IMR-90 (cell line): ENCODE data around the gene EIF4E3. TPM values are rescaled to one million over a fixed set of nuclear protein-coding genes. Genes with fewer than 3 reads are reported as not detected.

ENCODE experiments used
- ATAC-seq: fragments of 200-7000 bp; cut with Tn5 transposase; 2 replicates; pipeline ENCODE4 v1.9.1; 2020; ENCODE audit warnings: low read depth, mild to moderate bottlenecking, moderate library complexity
- BruUV-seq: library from RNA; stranded (reverse); fragments of 400-500 nt; replicated peaks from 2 replicates; lab custom pipeline; 2021; lab: Mats Ljungman, UMichigan
- CTCF ChIA-PET: fragments of 300-600 bp; formaldehyde crosslinking; extraction: SDS; loops from one replicate; lab custom pipeline; 2021; ENCODE audit warnings: antibody characterized with exemption; lab: Yijun Ruan, JAX
- POLR2A ChIA-PET: fragments of 300-600 bp; sonication (Branson Sonifier 250); formaldehyde crosslinking; loops from one replicate; lab custom pipeline; 2022; ENCODE audit warnings: antibody characterized with exemption; ENCODE audit not compliant: unreplicated experiment; lab: Charles Lee
- DNase-seq: peaks from one replicate; pipeline ENCODE4 v3.0.0; 2013
- H2AFZ ChIP-seq: replicated peaks from 2 replicates; pipeline ENCODE3; 2013; ENCODE audit warnings: low read length, mild to moderate bottlenecking; ENCODE audit not compliant: poor library complexity
- H2AK5ac ChIP-seq: 2 replicates; pipeline ENCODE4 v1.6.1; 2013; ENCODE audit warnings: low read depth, low read length, inconsistent platforms
- H2AK9ac ChIP-seq: replicated peaks from 2 replicates; pipeline ENCODE3; 2013; ENCODE audit warnings: mild to moderate bottlenecking, low read depth, low read length, moderate library complexity; ENCODE audit not compliant: poor library complexity
- H2BK120ac ChIP-seq: 2 replicates; pipeline ENCODE4 v1.6.1; 2013; ENCODE audit warnings: low read depth, low read length, inconsistent platforms
- H2BK15ac ChIP-seq: 3 replicates; pipeline ENCODE4 v1.6.1; 2013; ENCODE audit warnings: low read depth, low read length, inconsistent platforms
- H2BK20ac ChIP-seq: 2 replicates; pipeline ENCODE4 v1.6.1; 2013; ENCODE audit warnings: low read depth, mild to moderate bottlenecking, inconsistent platforms, low read length, moderate library complexity
- H2BK5ac ChIP-seq: 2 replicates; pipeline ENCODE4 v1.6.1; 2013; ENCODE audit warnings: mild to moderate bottlenecking, low read depth, low read length, inconsistent platforms; ENCODE audit not compliant: poor library complexity, severe bottlenecking
- H3K14ac ChIP-seq: replicated peaks from 2 replicates; pipeline ENCODE4 v1.6.1; 2013; ENCODE audit warnings: low read depth, low read length, inconsistent platforms
- H3K18ac ChIP-seq: 2 replicates; pipeline ENCODE4 v1.6.1; 2013; ENCODE audit warnings: low read depth, low read length, control low read depth
- H3K23ac ChIP-seq: 2 replicates; pipeline ENCODE4 v1.6.1; 2013; ENCODE audit warnings: low read depth, low read length, inconsistent platforms
- H3K27ac ChIP-seq: 2 replicates; pipeline ENCODE4 v1.5.1; 2013; ENCODE audit warnings: mild to moderate bottlenecking, control low read depth, low read length; ENCODE audit not compliant: insufficient read depth
- H3K27me3 ChIP-seq: 2 replicates; pipeline ENCODE4 v1.6.1; 2013; ENCODE audit warnings: low read length; ENCODE audit not compliant: control insufficient read depth, insufficient read depth
- H3K36me3 ChIP-seq: 2 replicates; pipeline ENCODE4 v1.6.1; 2013; ENCODE audit warnings: low read length, mixed read lengths; ENCODE audit not compliant: control insufficient read depth, insufficient read depth
- H3K4ac ChIP-seq: 2 replicates; pipeline ENCODE4 v1.6.1; 2013; ENCODE audit warnings: low read depth, low read length, inconsistent platforms
- H3K4me1 ChIP-seq: 2 replicates; pipeline ENCODE4 v1.6.1; 2013; ENCODE audit warnings: low read length, mixed read lengths; ENCODE audit not compliant: control insufficient read depth, insufficient read depth
- H3K4me2 ChIP-seq: 2 replicates; pipeline ENCODE4 v1.6.1; 2013; ENCODE audit warnings: low read depth, mild to moderate bottlenecking, control low read depth, low read length, moderate library complexity
- H3K4me3 ChIP-seq: 2 replicates; pipeline ENCODE4 v1.5.1; 2013; ENCODE audit warnings: low read depth, mild to moderate bottlenecking, control low read depth, low read length, moderate library complexity; ENCODE audit not compliant: insufficient read depth
- H3K56ac ChIP-seq: 2 replicates; pipeline ENCODE4 v1.6.1; 2013; ENCODE audit warnings: low read length, inconsistent platforms; ENCODE audit not compliant: insufficient read depth; ENCODE audit errors: extremely low read depth
- H3K79me1 ChIP-seq, 2 experiments: 2 replicates each; pipeline ENCODE4 v1.6.1; 2013; ENCODE audit warnings: low read length in 2 of 2, inconsistent platforms in 1 of 2, low read depth in 1 of 2
- H3K9ac ChIP-seq: 2 replicates; pipeline ENCODE4 v1.6.1; 2013; ENCODE audit warnings: low read depth, low read length, control low read depth
- H3K9me1 ChIP-seq: 2 replicates; pipeline ENCODE4 v1.6.1; 2013; ENCODE audit warnings: low read length, inconsistent platforms; ENCODE audit not compliant: insufficient read depth
- H3K9me3 ChIP-seq: 2 replicates; pipeline ENCODE4 v1.6.1; 2013; ENCODE audit warnings: low read length; ENCODE audit not compliant: control insufficient read depth, insufficient read depth
- H4K20me1 ChIP-seq: 2 replicates; pipeline ENCODE4 v1.6.1; 2013; ENCODE audit warnings: low read length, inconsistent platforms; ENCODE audit not compliant: insufficient read depth
- H4K5ac ChIP-seq: 2 replicates; pipeline ENCODE4 v1.6.1; 2013; ENCODE audit warnings: mild to moderate bottlenecking, low read depth, low read length, control low read depth
- H4K8ac ChIP-seq, 2 experiments: 2 replicates each; pipeline ENCODE4 v1.6.1; 2013; ENCODE audit warnings: low read depth in 2 of 2, low read length in 2 of 2, control low read depth in 1 of 2, inconsistent platforms in 1 of 2
- H4K91ac ChIP-seq: 2 replicates; pipeline ENCODE4 v1.6.1; 2013; ENCODE audit warnings: low read depth, low read length, inconsistent platforms; ENCODE audit not compliant: insufficient read depth
- BHLHE40 ChIP-seq: fragments of 150-350 bp; IDR thresholded peaks from 2 replicates; pipeline ENCODE4 v1.6.1; 2016; ENCODE audit warnings: mild to moderate bottlenecking, low read depth, low read length
- CEBPB ChIP-seq: IDR thresholded peaks from 2 replicates; pipeline ENCODE4 v1.6.1; 2012; ENCODE audit warnings: low read depth, low read length, improper control_type of control experiment
- CHD1 ChIP-seq: IDR thresholded peaks from 2 replicates; pipeline ENCODE4 v1.6.1; 2012; ENCODE audit warnings: low read depth, low read length, improper control_type of control experiment
- ELK1 ChIP-seq: fragments of 150-350 bp; IDR thresholded peaks from 2 replicates; pipeline ENCODE4 v1.6.1; 2016; ENCODE audit warnings: low read depth, mild to moderate bottlenecking, low read length, moderate library complexity, borderline replicate concordance
- FOS ChIP-seq: fragments of 150-350 bp; IDR thresholded peaks from 2 replicates; pipeline ENCODE4 v1.6.1; 2016; ENCODE audit warnings: low read depth, low read length
- MAFK ChIP-seq: IDR thresholded peaks from 2 replicates; pipeline ENCODE4 v1.6.1; 2012; ENCODE audit warnings: low read depth, low read length, improper control_type of control experiment
- MAZ ChIP-seq: IDR thresholded peaks from 2 replicates; pipeline ENCODE4 v1.6.1; 2012; ENCODE audit warnings: low read depth, mild to moderate bottlenecking, low read length, improper control_type of control experiment, moderate library complexity, borderline replicate concordance
- MXI1 ChIP-seq: IDR thresholded peaks from 2 replicates; pipeline ENCODE4 v1.6.1; 2012; ENCODE audit warnings: low read depth, mild to moderate bottlenecking, low read length, moderate library complexity, borderline replicate concordance
- NFE2L2 ChIP-seq: fragments of 150-350 bp; IDR thresholded peaks from 2 replicates; pipeline ENCODE4 v1.6.1; 2016; ENCODE audit warnings: low read depth, mild to moderate bottlenecking, low read length
- POLR2A ChIP-seq: IDR thresholded peaks from 2 replicates; pipeline ENCODE4 v1.6.1; 2012; ENCODE audit warnings: mild to moderate bottlenecking, low read depth, low read length
- RAD21 ChIP-seq: IDR thresholded peaks from 2 replicates; pipeline ENCODE4 v1.6.1; 2012; ENCODE audit warnings: low read length, improper control_type of control experiment
- RCOR1 ChIP-seq: IDR thresholded peaks from 2 replicates; pipeline ENCODE4 v1.6.1; 2012; ENCODE audit warnings: mild to moderate bottlenecking, low read length, improper control_type of control experiment; ENCODE audit not compliant: insufficient replicate concordance
- RFX5 ChIP-seq: IDR thresholded peaks from 2 replicates; pipeline ENCODE4 v1.8.0; 2012; ENCODE audit warnings: low read depth, mild to moderate bottlenecking, low read length, moderate library complexity
- SMC3 ChIP-seq: fragments of 150-350 bp; IDR thresholded peaks from 2 replicates; pipeline ENCODE4 v1.6.1; 2016; ENCODE audit warnings: low read depth, mild to moderate bottlenecking, antibody characterized with exemption, low read length, moderate library complexity
- USF2 ChIP-seq: fragments of 150-350 bp; IDR thresholded peaks from 2 replicates; pipeline ENCODE4 v1.6.1; 2017; ENCODE audit warnings: mild to moderate bottlenecking, antibody characterized with exemption, low read length, low read depth
- dilution Hi-C: fragments of 300-500 bp; cut with HindIII; formaldehyde crosslinking; loops from one replicate; pipeline ENCODE4 v1.14.3; 2018; ENCODE audit warnings: low sequenced_read_pairs; ENCODE audit not compliant: unreplicated experiment
- in situ Hi-C: fragments of 300-500 bp; cut with MboI; formaldehyde crosslinking; loops from 3 replicates; pipeline ENCODE4 v1.14.3; 2019; ENCODE audit warnings: low sequenced_read_pairs, inconsistent platforms, mixed read lengths
- intact Hi-C: fragments of 100-400 bp; cut with micrococcal nuclease; formaldehyde crosslinking; loops from 2 replicates; pipeline ENCODE4 v1.10.0; 2022
- polyA plus RNA-seq, 3 experiments: library from polyadenylated mRNA; depleted of rRNA; stranded (reverse); fragments of >200 nt; gene quantifications; 2 replicates each; pipeline ENCODE4 v1.2.3, GENCODE V29; 2012; ENCODE audit warnings: low replicate concordance in 1 of 3
- total RNA-seq: library from RNA; depleted of rRNA; stranded (reverse); fragments of >200 nt; gene quantifications from 2 replicates; pipeline ENCODE4 v1.2.3, GENCODE V29; 2012
- TF ChIP-seq, protein P1 (sequence below): conservative IDR thresholded peaks from 2 replicates; pipeline ENCODE4 v1.5.1; 2012; ENCODE audit warnings: mild to moderate bottlenecking, low read depth, low read length, improper control_type of control experiment

EIF4E3 gene
- total and polyA plus RNA-seq, 2 of the 4 experiments (the other 2 are of a cell fraction): 0.72 to 1.1 TPM

- TF ChIP-seq BHLHE40 (no peak), CHD1 (no peak), NFE2L2 (no peak), FOS (no peak), POLR2A (no peak), MXI1 (no peak), USF2 (no peak), RCOR1 (no peak), MAFK (no peak), SMC3 (no peak), CEBPB (no peak), RAD21 (no peak), MAZ (no peak), RFX5 (no peak), ELK1 (no peak)
- TF ChIP-seq, protein P1, sequence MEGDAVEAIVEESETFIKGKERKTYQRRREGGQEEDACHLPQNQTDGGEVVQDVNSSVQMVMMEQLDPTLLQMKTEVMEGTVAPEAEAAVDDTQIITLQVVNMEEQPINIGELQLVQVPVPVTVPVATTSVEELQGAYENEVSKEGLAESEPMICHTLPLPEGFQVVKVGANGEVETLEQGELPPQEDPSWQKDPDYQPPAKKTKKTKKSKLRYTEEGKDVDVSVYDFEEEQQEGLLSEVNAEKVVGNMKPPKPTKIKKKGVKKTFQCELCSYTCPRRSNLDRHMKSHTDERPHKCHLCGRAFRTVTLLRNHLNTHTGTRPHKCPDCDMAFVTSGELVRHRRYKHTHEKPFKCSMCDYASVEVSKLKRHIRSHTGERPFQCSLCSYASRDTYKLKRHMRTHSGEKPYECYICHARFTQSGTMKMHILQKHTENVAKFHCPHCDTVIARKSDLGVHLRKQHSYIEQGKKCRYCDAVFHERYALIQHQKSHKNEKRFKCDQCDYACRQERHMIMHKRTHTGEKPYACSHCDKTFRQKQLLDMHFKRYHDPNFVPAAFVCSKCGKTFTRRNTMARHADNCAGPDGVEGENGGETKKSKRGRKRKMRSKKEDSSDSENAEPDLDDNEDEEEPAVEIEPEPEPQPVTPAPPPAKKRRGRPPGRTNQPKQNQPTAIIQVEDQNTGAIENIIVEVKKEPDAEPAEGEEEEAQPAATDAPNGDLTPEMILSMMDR: no peak
- Histone ChIP-seq H3K79me1 (no peaks in the 10 kb centered on the region), H3K23ac (no peak overlapping the region), H2BK15ac (no peak overlapping the region), H3K14ac (no peak overlapping the region), H4K91ac (no peak overlapping the region), H3K4ac (no peak overlapping the region), H3K9me1 (no peaks in the 10 kb centered on the region), H4K5ac (no peak overlapping the region), H2AK9ac (no peak overlapping the region), H3K56ac (no peak overlapping the region), H3K27ac (no peak overlapping the region), H3K4me3 (no peak overlapping the region), H3K18ac (no peak overlapping the region), H4K20me1 (no peaks in the 10 kb centered on the region), H2BK5ac (no peak overlapping the region), H3K27me3 (peaks cover 48% of the 10 kb centered on the region), H2BK120ac (no peak overlapping the region), H2AK5ac (no peak overlapping the region), H2BK20ac (no peak overlapping the region), H3K36me3 (no peaks in the 10 kb centered on the region), H2AFZ (no peak overlapping the region), H3K4me1 (peaks cover 3% of the 10 kb centered on the region; the same call in 1 of the 2 replicates), H3K9me3 (no peaks in the 10 kb centered on the region; the same call in 1 of the 2 replicates), H4K8ac (no peak overlapping the region), H3K9ac (no peak overlapping the region), H3K4me2 (no peak overlapping the region)
- DNase-seq: no peak
- in situ Hi-C loops: no loop called here
- BruUV-seq: no TSS peak
- ATAC-seq: no peak
- ChIA-PET CTCF (interaction anchor here (0.6 kb wide), 1 partner anchor 281 kb away, joined by 3 read pairs; no protein-coding TSS in a partner anchor), POLR2A (no interaction called here)
- dilution Hi-C loops: no loop called here
- intact Hi-C loops: no loop called here
Observed at GRCh38 chr3:71625676-71626075, 99.5 kb downstream of the EIF4E3 start.
